Calu3 (cell line): ENCODE data around the gene EXOC7. TPM values are rescaled to one million over a fixed set of nuclear protein-coding genes. Genes with fewer than 3 reads are reported as not detected.

Source experiments
- BruUV-seq: library from RNA; stranded (reverse); fragments of 400-500 nt; replicated peaks from 2 replicates; lab custom pipeline; 2021; lab: Mats Ljungman, UMichigan
- CTCF ChIA-PET: fragments of 300-600 bp; sonication (Branson Sonifier 250); formaldehyde crosslinking; loops from one replicate; lab custom pipeline; 2022; ENCODE audit warnings: antibody characterized with exemption; lab: Charles Lee
- DNase-seq: peaks from one replicate; pipeline ENCODE4 v3.0.0; 2022
- H3K27ac Mint-ChIP-seq: one replicate; pipeline ENCODE4 v1.8.0; 2022; ENCODE audit warnings: mixed read lengths; ENCODE audit not compliant: unreplicated experiment
- H3K27me3 Mint-ChIP-seq: one replicate; pipeline ENCODE4 v1.8.0; 2022; ENCODE audit warnings: mixed read lengths; ENCODE audit not compliant: unreplicated experiment
- H3K36me3 Mint-ChIP-seq: one replicate; pipeline ENCODE4 v1.8.0; 2022; ENCODE audit warnings: mild to moderate bottlenecking, moderate library complexity, mixed read lengths; ENCODE audit not compliant: insufficient read depth, unreplicated experiment
- H3K4me1 Mint-ChIP-seq: one replicate; pipeline ENCODE4 v1.8.0; 2022; ENCODE audit warnings: mild to moderate bottlenecking, low read depth, mixed read lengths; ENCODE audit not compliant: unreplicated experiment
- H3K4me3 Mint-ChIP-seq: one replicate; pipeline ENCODE4 v1.8.0; 2022; ENCODE audit warnings: mild to moderate bottlenecking, low read depth, moderate library complexity, mixed read lengths; ENCODE audit not compliant: unreplicated experiment
- H3K9me3 Mint-ChIP-seq: one replicate; pipeline ENCODE4 v1.8.0; 2022; ENCODE audit warnings: low read depth, mixed read lengths; ENCODE audit not compliant: unreplicated experiment
- CTCF ChIP-seq: fragments of 200-600 bp; IDR thresholded peaks from one replicate; pipeline ENCODE4 v1.8.0; 2022; ENCODE audit warnings: antibody characterized with exemption; ENCODE audit not compliant: unreplicated experiment
- intact Hi-C: fragments of 100-400 bp; cut with micrococcal nuclease; formaldehyde crosslinking; loops from one replicate; pipeline ENCODE4 v1.10.0; 2022; ENCODE audit not compliant: unreplicated experiment
- total RNA-seq: library from RNA; stranded (reverse); gene quantifications from 2 replicates; pipeline ENCODE4 v1.2.3, GENCODE V29; 2022

Gene EXOC7
- total RNA-seq, 1 experiment from 2014 or later, result 122 TPM

- Mint-ChIP-seq H3K36me3 (peaks cover 17% of the 10 kb centered on the region), H3K4me3 (peak within 1 kb of the TSS; percentile 59), H3K4me1 (peaks cover 9% of the 10 kb centered on the region), H3K27ac (peak within 1 kb of the TSS; percentile 66), H3K9me3 (no peaks in the 10 kb centered on the region), H3K27me3 (peaks cover 13% of the 10 kb centered on the region)
- CTCF ChIA-PET, result interaction anchor here (0.5 to 2.2 kb wide), 4 partner anchors 15 to 1484 kb away, joined by 3 to 6 read pairs (median 4); no protein-coding TSS in a partner anchor
- TF ChIP-seq CTCF, result no peak
- peak; percentile 92 for DNase-seq
- intact Hi-C loops, result no loop called here
- BruUV-seq, result no TSS peak
These were observed 37.8 kb upstream of the EXOC7 start, which contains the start of gene FOXJ1 for GRCh38 chr17:76141212-76142038. TSS of gene FOXJ1 (minus strand) at chr17:76141245. CDS start at chr17:76140395, 850 bp downstream.

GRCh38 chr17:76140661-76141211, 37.1 kb upstream of the EXOC7 start:
- DNase-seq, result no peak
- no TSS peak for BruUV-seq
- no peaks in the 10 kb centered on the region for H3K9me3 Mint-ChIP-seq
- no peak for TF ChIP-seq CTCF
- intact Hi-C loops, result no loop called here
- peaks cover 17% of the 10 kb centered on the region for H3K36me3 Mint-ChIP-seq
- CTCF ChIA-PET, result interaction anchor here (0.7 to 2.2 kb wide), 3 partner anchors 14 to 83 kb away, joined by 3 to 6 read pairs (median 4); no protein-coding TSS in a partner anchor
- H3K4me3 Mint-ChIP-seq, result peak overlapping the region; percentile 59
- peaks cover 9% of the 10 kb centered on the region for H3K4me1 Mint-ChIP-seq
- H3K27ac Mint-ChIP-seq, result peak overlapping the region; percentile 66
- H3K27me3 Mint-ChIP-seq, result peaks cover 13% of the 10 kb centered on the region

GRCh38 chr17:76139801-76140660, 36.4 kb upstream of the EXOC7 start:
- no peak overlapping the region for H3K27ac Mint-ChIP-seq
- no peaks in the 10 kb centered on the region for H3K9me3 Mint-ChIP-seq
- no TSS peak for BruUV-seq
- TF ChIP-seq CTCF, result no peak
- CTCF ChIA-PET, result no interaction called here
- peaks cover 17% of the 10 kb centered on the region for H3K36me3 Mint-ChIP-seq
- H3K27me3 Mint-ChIP-seq, result peaks cover 13% of the 10 kb centered on the region
- DNase-seq, result no peak
- H3K4me1 Mint-ChIP-seq, result peaks cover 14% of the 10 kb centered on the region
- H3K4me3 Mint-ChIP-seq, result no peak overlapping the region
- intact Hi-C loops, result no loop called here
